Measurements from ENCODE around the gene KLHDC3. TPM values are rescaled to one million over a fixed set of nuclear protein-coding genes. Genes with fewer than 3 reads are reported as not detected.

KLHDC3 gene
- total RNA-seq, 1 donor from 2014 or later, result 70.6 TPM

GRCh38 chr6:42969431-42969830, 44.6 kb upstream of the KLHDC3 start:
- TF ChIP-seq CTCF (IDR thresholded peaks at IDR 0.05; ENCODE audit: insufficient read depth, low read length, severe bottlenecking), result no peak
- Histone ChIP-seq H3K4me3 (ENCODE audit: low read depth, low read length) (no peak overlapping the region), H3K27me3 (ENCODE audit: control insufficient read depth, insufficient read depth, low read length) (no peaks in the 10 kb centered on the region), H3K36me3 (ENCODE audit: control insufficient read depth, insufficient read depth, low read length) (peaks cover 24% of the 10 kb centered on the region)
- DNase-seq (ENCODE audit: low read depth) (no peak), FAIRE-seq (no peak)

GRCh38 chr6:42969934-42970333, 44.1 kb upstream of the KLHDC3 start:
- no peak for TF ChIP-seq CTCF (IDR thresholded peaks at IDR 0.05; ENCODE audit: insufficient read depth, low read length, severe bottlenecking)
- Histone ChIP-seq H3K4me3 (ENCODE audit: low read depth, low read length) (no peak overlapping the region), H3K36me3 (ENCODE audit: control insufficient read depth, insufficient read depth, low read length) (peaks cover 23% of the 10 kb centered on the region), H3K27me3 (ENCODE audit: control insufficient read depth, insufficient read depth, low read length) (no peaks in the 10 kb centered on the region)
- DNase-seq (ENCODE audit: low read depth) (no peak), FAIRE-seq (no peak)

- FAIRE-seq, result no peak
- no peak for TF ChIP-seq CTCF (IDR thresholded peaks at IDR 0.05; ENCODE audit: insufficient read depth, low read length, severe bottlenecking)
- no peaks in the 10 kb centered on the region for H3K27me3 ChIP-seq (ENCODE audit: control insufficient read depth, insufficient read depth, low read length)
- peaks cover 17% of the 10 kb centered on the region for H3K36me3 ChIP-seq (ENCODE audit: control insufficient read depth, insufficient read depth, low read length)
- H3K4me3 ChIP-seq (ENCODE audit: low read depth, low read length), result no peak overlapping the region
- peak; percentile 56 for DNase-seq (ENCODE audit: low read depth)
Observed at GRCh38 chr6:42970871-42971612, 43.0 kb upstream of the KLHDC3 start.

- FAIRE-seq (no peak), DNase-seq (ENCODE audit: low read depth) (no peak)
- H3K4me3 ChIP-seq (ENCODE audit: low read depth, low read length), result no peak overlapping the region
- H3K36me3 ChIP-seq (ENCODE audit: control insufficient read depth, insufficient read depth, low read length), result peaks cover 14% of the 10 kb centered on the region
- no peaks in the 10 kb centered on the region for H3K27me3 ChIP-seq (ENCODE audit: control insufficient read depth, insufficient read depth, low read length)
- TF ChIP-seq CTCF (IDR thresholded peaks at IDR 0.05; ENCODE audit: insufficient read depth, low read length, severe bottlenecking), result no peak
Observed at GRCh38 chr6:42971746-42972327, 42.2 kb upstream of the KLHDC3 start.

- H3K36me3 ChIP-seq (ENCODE audit: control insufficient read depth, insufficient read depth, low read length), result peaks cover 7% of the 10 kb centered on the region
- FAIRE-seq (no peak), DNase-seq (ENCODE audit: low read depth) (no peak)
- no peak for TF ChIP-seq CTCF (IDR thresholded peaks at IDR 0.05; ENCODE audit: insufficient read depth, low read length, severe bottlenecking)
- H3K4me3 ChIP-seq (ENCODE audit: low read depth, low read length), result no peak overlapping the region
- no peaks in the 10 kb centered on the region for H3K27me3 ChIP-seq (ENCODE audit: control insufficient read depth, insufficient read depth, low read length)
Observed at GRCh38 chr6:42973926-42974325, 40.1 kb upstream of the KLHDC3 start.

Measured in bronchial epithelial cell (primary cell).